Inflammatory macrophage (primary cell): Measurements from ENCODE around the gene PSMG4.
A peak's percentile ranks its signal among the peaks of the same experiment; 100 is the strongest.

Experiments
- DNase-seq, 2 donors: peaks; one replicate each; pipeline ENCODE4 v3.0.0-alpha.2; 2020 to 2022

PSMG4 gene

DNA sequence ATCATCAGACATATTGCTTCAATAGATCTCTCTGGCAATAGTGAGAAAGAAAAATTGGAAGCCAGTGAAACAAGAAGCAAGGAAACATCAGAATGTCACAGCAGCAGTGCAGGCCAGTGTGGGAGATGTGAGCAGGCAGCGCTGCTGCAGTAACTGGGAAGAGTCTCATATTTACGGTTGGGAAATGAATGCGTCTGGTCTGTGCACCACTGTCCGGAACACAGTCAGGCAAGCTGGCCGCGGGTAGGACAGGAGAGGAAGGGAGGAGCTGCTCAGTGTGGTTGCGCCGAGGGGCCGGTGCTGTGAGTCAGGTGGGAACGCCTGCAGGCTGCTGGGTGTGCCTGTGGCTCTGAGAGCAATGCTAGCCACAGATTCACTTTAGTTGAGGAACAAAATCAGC lies 6.4 kb upstream of the PSMG4 start:
- DNase-seq = no peak

DNA sequence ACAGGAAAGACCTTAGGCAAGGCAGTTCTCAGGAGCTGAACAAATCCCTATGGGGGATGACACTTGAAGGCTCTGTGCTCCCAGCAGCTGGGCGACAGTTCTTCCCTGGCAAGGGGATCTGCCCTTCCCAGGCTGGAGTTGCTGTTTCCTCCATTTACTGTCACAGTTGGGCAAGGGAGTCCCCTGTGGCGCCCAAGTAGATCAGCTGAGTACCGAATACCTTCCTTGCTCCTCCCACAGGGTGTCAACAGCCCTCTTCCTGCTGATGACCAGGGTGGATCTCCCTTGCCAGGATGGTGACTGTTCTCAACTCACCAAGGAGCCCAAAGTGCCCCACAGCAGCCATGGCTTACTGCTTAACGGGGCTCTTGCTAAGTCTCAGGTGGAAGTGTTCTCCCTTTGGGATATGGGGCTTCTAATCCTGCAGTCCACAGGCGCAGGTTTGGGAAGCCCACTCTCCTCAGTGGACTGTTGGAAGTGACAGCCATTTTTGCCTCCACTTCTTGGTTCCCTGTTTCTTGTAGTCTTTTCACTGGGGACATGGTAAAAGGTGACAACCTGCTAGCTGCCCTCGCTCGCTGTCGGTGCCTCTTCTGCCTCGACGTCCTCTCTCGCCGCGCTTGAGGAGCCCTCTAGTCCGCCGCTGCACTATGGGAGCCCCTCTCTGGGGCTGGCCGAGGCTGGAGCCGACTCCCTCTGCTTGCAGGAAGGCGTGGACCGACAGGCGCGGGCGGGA lies 5.7 kb upstream of the PSMG4 start:
- DNase-seq = no peak

DNA sequence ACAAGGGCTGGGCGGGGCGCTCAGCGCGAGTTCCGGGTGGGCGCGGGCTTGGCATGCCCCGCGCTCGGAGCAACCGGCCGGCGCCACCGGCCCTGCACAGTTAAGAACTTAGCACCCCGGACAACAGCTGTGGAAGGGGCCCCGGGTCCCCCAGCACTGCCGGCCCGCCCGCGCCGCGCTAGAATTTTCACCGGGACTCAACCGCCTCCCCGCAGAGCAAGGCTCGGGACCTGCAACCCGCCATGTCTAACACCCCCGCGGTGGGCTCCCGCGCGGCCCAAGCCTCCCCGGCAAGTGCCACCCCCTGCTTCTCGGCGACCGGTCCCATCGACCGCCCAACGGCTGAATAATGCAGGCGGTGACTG lies 5.2 kb upstream of the PSMG4 start:
- DNase-seq = no peak

DNA sequence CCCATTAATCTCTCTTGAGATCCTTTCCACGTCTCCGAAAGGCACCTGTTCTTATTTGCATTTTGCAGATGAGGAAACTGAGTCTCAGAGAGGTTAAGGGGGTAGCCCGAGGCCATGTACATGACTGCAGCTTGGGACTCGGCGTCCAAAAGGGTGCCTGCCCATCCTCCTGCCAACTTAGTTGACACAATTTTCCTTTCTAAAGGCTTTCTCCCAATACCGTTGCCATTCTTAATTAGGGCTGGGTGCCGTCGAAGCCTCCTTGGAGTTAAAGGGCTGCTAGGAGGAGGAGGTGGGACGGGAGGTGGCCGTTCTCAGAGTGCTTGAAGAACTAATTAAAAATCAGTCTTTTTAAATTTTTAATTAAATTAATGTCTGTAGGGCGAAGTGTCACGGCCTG lies 546 bp upstream of the PSMG4 start:
- no peak for DNase-seq

DNA sequence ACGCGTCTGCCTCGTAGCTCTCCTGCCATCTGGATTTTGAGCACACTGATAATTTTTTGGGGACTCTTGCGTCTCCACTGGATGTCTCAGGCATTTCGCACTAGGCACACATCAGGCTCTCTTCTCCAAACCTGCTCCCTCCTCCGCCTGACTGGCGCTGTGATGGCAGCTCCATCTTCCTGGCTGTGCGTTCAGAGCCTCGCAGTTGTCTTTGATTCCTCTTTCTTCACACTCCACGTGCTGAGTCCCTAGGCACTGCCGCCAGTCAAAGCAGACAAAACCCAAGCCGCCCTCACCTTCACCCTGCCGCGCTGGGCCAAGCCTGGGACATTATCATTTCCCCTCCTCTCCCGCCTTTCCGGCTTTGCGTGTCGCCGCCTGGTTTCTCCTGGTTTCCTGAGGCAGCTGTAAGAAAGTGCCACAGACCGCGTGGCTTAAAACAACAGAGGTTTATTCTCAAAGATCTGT lies 778 bp downstream of the PSMG4 start:
- DNase-seq = peak; percentile 39 to 45

DNA sequence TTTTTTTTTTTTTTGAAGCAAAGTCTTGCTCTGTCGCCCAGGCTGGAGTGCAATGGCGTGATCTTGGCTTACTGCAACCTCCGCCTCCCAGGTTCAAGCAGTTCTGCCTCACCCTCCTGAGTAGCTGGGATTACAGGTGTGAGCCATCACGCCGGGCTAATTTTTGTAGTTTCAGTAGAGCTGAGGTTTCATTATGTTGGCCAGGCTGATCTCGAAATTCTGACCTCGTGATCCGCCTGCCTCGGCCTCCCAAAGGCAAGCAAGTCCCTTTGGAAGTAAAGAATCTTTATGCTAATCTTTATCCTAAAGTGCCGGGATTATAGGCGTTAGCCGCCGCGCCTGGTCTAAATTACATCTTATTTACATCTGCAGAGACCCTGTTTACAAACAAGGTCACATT lies 1.5 kb downstream of the PSMG4 start:
- no peak for DNase-seq

DNA sequence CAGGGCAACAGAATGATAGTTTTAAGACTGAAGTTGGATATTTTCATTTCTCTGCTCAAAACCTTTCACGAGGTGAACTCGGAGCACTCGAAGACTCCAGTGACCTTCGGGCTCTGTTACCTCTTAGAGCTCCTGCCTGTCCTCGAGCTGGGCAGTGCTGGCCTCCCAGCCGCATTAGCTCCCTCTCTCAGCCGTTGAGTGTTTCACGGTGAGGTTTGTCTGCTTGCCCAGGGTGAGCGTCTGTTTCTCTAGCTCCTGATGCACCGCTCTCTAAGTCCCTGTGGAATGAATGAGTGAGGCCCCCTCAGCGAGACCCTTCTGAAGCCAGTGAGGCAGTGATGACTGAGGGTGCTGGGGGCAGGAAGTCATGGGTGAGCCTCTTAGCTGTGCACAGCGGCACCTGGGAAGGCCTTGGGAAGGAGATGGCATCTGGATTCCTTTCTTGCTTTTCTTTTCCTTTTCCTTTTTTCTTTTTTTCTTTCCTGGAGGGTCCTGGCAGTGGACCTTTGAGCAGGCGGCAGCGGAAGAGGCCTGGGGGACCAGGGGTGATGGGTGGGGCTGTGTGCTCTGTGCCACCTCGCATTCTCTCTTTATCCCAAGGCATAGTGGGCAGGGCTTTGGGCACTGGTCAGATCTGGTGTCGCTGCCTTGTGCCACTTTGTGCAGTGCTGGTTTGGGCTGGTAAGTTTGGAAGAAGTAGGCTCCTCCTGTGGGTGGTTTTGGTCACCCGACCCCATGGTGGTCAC lies 2.2 kb downstream of the PSMG4 start:
- no peak for DNase-seq

DNA sequence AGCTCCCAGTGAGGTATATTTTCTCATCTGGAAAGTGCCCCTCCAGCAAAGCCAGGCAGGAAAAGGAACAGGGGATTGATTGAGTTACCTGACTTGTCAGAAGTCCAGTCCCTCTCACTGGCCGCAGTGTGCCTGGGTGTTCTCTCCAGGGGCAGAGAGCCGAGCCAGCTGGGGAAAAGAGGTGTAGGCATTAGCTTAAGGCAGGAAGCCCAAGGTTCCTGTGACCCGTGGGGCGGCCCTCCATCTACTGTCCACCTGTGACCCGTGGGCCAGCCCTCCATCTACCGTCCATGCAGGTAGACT lies 2.7 kb downstream of the PSMG4 start:
- DNase-seq = no peak

DNA sequence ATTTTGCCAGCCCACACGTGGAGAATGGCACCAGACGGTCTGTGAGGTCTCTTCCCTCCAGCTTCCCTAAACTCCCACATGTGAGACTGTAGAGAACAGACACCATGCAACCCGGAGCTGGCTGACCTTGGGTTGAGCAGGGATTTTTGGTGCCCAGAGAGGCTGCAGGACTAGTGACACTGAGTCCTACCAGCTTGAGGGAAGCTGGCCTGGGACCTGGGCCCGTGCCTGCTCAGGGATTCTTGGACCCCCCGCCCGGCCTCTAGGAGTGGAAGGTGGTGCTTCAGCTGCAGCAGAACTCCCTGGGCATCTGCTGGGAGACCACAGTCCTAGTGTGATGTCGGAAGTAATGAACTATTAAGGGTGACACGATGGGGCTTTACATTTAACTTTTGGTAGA lies 3.2 kb downstream of the PSMG4 start:
- peak in 1 of 2 donors; percentile 34 for DNase-seq

DNA sequence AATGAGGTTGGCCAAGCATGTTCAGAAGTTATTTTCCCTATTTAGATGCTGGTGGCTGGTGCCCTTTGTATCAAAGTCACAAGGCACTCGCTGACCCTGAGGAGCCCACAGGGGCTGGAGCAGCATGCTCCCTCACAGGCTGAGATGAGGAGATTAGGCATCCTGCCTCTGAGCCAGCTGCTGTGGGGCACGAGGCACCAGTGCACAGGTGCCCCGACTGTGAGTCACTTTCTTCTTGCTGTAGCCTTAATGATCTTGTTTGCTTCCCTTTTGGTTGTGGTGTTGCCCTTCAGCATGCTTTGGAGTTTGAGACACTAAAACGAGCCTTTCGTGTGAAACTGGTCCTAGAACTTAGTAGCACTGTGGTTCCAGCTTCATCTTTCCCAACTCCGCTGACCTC lies 4.3 kb downstream of the PSMG4 start:
- no peak for DNase-seq

DNA sequence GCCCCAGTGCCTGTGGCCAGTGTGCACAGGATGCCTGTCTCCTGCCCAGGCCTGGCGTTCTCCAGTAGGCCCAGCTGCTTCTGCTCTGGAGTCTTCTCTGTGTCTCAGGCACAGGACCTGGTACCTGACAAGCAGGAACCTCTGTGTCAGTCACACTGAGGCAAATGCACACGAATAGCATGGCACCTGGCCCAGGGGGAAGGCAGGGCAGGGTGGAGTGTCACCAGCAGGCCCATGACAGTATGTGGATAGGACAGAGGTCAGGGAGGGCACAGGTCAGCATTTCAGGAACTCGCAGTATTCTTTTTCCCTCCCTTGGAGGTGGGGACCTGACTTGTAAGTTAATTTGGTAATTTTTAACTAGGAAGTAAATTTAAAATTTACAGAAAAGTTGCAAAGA lies 5.6 kb downstream of the PSMG4 start:
- no peak for DNase-seq

DNA sequence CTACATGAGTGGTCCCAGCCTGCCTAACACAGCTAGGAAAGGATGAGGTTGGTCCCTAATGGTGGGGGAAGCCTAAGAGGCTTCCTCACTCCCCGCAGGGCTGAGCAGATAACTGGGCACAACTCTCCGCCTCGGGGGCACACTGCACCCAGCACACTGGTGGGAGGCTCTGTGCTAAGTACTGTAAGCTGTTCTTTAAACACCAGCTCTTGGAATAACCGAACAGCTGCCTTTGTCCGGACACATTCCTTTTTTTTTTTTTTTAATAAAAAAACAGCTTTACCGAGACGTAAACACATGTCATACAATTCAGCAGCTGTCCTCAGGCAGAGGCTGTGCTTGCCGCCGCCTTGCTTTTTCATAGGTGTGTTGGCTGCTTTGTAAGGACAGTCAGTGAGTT lies 6.9 kb downstream of the PSMG4 start:
- no peak for DNase-seq

DNA sequence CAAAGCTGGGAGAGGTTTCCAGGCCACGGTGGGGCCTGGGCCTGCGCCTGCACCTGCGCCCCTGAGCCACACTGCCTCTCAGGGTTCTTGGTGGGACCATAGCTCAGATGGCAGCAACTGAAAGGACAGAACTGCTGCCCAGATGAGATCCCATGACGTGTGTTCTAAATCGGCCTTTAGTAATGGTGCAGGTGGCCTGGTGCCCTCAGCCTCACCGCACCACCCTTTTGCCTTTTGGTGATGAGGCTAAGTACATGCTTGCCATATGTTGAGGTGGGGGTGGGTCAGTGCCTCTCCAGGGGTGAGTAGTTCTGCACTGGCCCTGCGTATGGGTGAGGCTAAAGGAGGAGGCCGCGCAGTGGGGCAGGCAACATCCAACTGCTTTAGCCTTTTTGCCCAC lies 7.4 kb downstream of the PSMG4 start:
- DNase-seq = no peak

DNA sequence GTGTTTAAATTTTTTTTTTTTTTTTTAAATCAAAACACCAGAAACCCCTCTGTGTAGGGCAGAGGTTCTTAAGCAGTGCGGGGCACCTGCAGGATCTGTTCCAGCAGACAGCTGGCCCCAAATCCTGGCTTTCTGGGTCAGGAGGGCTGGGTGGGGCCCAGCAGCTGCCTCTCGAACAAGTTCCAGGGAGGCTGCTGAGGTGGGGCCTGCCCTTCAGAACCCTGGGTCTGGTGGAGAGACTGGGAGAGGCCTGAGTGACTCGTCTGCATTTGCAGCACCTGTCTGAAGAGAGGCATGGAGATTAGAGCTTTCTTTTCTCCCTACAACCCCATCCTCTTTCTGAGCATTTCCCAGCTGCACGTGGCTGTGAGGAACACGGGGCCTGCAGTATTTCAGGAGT lies 8.4 kb downstream of the PSMG4 start:
- DNase-seq = no peak

DNA sequence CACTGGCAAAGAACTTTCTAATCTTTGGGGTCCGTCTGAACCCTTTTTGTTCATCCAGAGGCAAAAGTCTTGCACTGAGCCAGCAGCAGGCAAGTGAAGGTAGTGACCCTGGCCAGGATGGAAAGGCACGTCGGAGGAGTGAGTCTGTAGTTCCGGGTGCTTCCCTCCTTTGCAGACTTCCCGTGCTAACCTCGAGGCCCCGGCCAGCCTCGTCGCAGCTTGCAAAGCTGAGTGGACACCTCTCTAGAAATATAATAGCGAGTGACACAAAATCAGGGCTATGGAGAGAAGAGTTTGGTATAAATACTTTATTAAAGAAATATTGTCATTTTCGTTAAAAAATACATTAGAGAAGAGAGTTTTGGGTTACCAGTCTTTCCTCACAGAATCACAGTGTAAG lies 9.9 kb downstream of the PSMG4 start:
- DNase-seq = no peak

DNA sequence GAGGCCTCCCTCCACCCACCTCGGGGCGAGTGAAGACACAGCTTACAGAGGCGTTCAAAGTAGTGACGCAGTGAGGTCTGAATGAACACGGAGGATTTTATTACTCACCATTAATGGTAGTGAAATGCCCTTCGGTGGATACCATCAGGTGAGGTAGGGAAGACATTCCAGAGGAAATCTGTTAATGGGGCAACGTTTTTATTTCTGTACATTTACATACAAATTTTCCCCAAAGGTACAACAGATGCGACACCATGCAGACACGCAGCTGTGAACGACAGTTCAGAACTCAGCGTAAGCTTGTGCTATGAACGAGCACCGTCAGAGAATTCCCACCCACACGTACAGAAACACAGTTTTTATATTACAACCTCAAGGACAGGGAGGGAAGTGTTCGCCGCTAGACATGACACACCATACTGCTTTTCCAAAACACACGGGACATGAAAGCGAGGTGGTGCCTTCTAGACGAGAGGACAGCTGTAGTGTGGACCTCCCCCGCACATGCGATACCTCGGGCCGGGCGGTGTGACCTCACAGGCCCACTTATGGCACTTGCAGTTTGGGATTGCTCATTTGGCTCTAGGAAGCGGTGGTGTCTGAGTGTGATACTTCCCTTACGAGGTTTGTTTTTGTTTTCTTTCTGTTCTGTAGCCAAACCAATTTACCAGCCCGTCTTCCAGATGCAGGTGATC lies 10.7 kb downstream of the PSMG4 start:
- DNase-seq = no peak

DNA sequence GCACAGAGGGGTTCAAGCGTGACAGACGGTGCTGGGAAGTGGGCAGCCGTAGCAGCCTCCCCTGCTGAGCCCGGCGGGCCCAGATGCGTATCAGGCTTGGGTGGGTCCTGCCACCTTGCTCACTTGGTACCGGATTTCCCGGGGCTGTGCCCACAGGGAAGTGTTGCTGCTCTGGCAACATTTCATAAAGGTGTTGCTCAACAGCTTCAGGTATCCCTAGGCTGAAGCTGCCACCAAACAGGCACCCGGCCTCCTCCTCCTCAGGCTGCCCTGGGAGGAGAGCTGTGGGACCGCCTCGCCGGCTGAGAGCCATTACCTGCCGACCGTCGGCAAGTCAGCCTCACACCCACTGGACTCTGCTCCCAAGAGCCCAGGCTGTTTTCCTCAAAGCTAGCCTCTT lies 11.5 kb downstream of the PSMG4 start:
- DNase-seq = no peak

DNA sequence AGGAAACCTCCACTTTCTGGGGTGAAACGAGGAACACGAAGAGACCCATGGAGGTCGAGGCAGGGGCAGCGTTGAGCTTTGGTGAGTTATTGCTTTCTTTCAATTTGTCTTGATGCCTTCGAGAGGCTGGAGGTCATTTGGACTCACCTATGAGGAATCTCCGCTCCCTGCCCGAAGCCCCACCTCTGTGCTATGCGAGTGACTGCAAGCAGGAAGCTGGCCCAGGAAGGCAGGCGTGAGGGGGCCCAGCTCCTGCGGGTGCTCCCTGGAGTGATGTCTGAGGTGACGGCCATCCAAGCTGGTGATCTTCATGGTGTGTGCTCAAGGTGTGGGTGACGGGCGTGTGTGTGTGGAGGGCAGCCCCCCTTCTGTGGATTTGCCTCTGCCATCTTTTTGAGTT lies 13.0 kb downstream of the PSMG4 start:
- no peak for DNase-seq

DNA sequence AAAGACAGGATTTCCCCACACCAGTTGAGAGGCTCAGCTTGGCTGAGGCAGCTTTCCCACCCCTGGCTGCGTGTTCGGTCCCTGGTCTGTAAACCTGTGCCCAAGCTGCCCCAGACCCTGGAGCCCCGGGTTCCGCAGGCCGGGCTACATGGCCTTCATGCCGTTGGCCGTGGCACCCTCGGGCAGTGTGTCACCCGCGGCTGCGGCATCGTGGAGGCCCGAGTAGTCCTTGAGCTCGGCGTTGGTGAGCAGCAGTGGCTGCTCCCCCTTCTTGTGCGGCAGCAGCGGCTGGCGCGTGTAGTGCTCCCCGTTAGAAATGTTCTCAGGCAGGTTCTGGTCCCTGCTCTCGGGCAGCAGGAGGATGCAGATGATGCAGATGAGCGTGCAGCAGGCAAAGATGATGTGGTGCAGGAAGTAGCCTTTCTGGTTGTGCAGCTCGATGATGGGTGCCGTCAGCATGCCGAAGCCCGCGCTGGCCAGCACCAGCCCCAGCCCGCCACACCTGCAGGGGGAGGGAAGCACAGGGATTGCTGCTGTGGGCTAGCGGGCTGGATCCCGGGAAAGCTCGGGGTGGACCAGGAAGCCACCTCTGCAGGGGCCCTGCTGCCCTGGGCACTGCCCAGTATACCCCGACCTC lies 14.3 kb downstream of the PSMG4 start:
- DNase-seq = no peak

DNA sequence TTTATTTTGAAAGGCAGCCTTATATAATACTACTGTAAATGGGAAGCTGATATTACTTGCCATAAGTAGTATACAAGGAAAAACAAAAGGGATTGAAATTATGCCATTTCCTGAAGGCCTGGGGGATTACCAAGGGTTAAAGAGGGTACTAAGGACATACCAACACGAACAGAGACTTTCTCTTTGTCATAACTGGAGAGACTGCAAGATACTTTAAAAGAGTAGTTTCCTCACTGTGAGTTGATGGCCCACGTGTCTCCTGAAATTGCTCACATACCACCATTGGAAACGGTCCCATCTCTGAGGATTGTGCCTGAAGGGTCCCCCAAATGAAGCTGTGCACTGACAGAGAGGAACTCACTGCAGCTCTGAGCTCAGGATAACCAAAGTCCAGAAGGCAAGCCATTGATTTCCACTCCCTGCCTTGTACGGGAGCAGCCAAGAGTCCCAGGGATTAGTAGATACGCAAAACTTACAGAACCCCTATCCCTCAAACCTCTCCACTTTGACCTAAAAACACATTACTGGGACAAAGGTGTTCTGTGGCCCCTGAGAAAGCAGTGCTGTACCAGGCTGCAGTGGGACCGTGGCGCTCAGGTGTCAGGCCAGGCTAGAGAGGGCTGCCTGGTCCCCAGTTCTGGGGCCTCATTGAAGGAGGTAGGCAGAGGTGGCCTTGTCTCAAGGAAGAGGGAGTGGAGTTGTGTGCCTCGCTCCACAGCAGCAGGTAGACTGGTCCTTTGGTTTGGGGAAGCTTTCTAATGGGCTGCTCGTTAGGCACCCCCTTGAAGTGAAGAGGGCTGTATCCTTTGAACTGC lies 15.2 kb downstream of the PSMG4 start:
- no peak for DNase-seq

DNA sequence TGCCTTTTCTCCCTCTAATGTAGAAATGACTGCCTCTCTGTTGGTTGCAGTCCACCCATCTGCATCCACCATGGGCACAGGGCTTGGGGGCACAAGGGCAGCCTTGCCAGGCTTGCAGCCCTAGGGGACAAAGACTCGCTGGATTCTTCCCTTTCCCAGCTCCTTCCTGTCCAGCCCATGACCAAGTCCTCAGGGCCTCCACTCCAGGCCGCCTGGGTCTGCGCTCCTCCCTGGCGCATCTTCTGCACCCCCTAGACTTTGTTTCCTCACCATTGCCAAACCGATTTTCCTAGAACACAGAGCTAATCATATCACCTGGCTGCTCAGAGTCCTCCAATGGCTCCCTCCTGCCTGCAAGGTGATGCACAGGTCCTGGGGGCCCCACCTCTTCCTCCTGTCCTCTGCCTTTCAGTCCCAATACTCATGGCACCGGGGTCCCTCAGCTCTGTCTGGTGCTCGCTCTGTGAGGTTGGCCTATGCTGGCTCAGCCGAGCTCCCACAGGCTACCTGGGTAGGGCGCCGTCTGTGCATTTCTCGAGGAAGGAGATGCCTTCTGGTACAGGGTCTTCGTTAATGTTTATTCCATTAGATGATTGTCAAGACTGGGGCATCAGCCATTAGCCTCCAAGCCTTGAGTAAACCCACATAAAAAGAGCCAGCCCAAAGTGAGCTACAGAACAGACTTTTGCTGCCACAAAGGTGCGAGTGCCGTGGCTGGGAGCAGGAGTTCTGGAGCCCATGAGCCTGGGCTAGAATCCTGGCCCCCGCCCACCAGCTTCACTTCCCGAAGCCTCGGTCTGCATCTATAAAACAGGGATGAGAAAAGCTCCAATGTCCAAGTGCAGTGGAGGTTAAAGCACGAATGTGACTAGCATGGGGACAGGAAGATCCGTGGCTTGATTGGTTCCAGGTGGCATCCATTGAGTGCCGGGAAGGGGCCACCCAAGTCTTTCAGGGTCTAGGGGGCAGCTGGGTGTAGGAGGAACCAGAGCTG lies 17.7 kb downstream of the PSMG4 start:
- DNase-seq = no peak
